AG08396 (cell line): ENCODE measurements around the gene EIF2S2.

ENCODE experiments used
- DNase-seq: peaks from one replicate; pipeline ENCODE4 v3.0.0; 2012; ENCODE audit warnings: low spot score, mixed read lengths

EIF2S2 gene

GRCh38 chr20:34122274-34122980 is 10.4 kb upstream of the EIF2S2 start:
- DNase-seq = no peak

DNA sequence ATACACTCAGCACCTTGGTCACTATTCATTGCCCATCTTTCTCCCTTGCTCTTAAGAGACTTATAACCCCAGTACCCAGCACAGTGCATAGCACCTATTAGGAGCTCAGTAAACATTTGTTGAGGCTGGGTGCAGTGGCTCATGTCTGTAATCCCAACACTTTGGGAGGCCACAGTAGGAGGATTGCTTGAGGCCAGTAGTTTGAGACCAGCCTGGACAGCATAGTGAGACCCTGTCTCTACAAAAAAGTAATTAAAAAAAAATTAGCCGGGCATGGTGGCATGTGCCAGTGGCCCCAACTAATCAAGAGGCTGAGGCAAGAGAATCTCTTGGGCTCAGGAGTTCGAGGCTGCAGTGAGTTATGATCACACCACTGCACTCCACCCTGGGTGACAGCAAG is 8.2 kb upstream of the EIF2S2 start:
- no peak for DNase-seq

GRCh38 chr20:34115232-34115631 is 3.2 kb upstream of the EIF2S2 start:
- DNase-seq = no peak

DNA sequence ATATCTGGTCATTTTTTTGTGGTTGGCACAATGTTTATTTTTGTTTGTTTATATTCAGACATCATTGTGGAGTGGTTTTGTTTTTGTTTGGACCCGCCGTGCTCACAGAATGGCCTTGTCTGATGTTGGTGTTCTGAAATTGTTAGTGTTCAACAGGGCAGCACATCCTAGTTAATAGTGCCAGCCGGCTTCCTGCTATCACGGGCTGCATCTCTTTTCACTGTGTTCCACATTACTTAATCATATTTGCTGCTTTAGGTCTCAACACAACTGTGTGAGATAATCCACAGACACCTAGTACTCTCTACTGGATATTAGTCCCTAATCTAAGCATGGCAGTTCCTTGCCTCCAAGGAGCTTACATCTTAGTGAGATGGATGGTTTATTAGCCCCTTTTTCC is 2.8 kb upstream of the EIF2S2 start:
- DNase-seq = no peak

- DNase-seq = peak; percentile 36
These were observed 608 bp upstream of the EIF2S2 start for GRCh38 chr20:34112600-34113101.

DNA sequence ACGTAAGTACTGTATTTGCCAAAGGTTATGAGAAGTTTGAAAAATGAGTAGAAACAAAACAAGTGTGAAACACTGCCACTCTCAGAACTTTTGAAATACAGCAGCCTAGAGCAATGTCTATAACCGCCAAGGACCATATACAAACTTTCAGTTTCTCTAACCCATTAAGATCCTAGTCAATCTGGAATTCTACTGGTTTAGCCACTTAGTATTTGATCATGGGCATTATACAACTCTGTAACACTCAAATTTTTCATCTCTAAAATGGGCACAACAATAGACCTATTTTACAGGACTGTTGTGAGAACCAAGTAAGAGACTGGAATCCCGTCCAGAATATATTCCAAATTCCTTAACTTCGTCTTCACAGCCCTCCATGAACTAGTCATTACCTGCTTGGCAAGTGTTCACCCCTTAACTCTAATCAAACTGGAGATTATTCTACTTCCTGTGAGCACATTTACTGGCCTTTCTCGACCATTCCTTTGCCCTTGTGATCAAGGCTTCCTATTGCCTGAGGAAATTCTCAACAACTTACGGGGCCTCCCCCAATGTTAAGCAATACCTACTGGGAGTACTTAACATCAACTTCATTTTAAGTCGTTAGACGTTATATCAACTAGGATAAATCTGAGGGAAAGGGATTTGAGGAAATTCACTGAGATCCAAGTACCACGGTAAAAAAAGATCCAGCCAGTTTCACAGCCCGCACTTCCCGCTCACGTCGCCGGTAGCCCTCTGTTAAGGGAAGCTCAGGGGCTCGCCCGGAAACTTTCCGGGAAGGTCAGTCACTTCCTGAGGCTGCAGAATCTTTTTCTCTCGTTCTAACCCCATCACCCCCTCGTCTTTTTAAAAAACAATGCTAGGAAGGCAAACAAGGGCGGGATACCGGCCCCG is 1.1 kb downstream of the EIF2S2 start:
- DNase-seq = peak; percentile 34

DNA sequence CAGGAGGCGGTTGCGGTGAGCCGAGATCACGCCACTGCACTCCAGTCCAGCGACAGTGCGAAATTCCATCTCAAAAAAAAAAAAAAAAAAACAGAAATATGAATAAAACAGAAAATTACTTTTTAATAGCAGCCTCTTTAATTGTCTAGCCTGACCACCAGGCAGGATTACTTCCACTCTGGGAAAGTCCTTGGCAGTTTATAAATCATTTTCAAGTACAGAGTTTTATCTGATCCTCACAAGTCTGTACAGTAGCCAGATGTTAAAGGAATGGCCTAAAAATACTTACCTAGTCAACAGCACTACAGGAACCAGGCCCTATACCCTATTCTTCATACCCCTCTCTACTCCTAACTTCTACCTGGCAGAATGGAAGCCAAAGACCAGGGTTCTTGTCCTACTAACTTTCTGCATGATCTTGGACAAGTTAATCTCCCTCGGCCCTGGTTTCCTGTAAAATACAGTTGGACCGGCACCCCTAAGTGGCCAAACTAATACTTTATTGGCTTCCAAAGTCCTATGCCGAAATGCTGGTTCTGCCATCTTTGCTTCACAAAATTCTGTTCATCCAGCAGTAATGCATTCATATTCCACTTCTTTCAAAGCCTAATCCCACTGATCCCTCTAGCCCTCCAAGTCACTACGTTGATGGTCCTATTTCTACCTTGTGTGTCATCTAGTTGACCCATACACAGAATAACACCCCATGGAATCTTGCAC is 1.9 kb downstream of the EIF2S2 start:
- DNase-seq = no peak

DNA sequence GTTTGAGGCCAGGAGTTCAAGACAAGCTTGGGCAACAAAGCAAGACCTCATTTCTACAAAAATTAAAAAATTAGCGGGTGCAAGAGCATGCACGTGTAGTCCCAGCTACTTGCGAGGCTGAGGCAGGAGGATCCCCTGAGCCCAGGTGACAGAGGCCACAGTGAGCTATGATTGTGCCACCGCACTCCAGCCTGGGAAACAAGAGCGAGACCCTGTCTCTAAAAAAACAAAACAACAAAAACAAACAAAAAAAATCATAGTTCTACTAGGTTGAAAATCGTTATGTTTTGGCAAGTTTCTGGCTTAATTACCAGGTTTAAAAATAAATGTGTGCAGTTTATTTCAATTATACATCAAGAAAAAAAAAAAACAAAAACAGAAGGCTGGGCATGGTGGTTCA is 2.6 kb downstream of the EIF2S2 start:
- DNase-seq = no peak

GRCh38 chr20:34108616-34109174 is 3.3 kb downstream of the EIF2S2 start:
- no peak for DNase-seq

DNA sequence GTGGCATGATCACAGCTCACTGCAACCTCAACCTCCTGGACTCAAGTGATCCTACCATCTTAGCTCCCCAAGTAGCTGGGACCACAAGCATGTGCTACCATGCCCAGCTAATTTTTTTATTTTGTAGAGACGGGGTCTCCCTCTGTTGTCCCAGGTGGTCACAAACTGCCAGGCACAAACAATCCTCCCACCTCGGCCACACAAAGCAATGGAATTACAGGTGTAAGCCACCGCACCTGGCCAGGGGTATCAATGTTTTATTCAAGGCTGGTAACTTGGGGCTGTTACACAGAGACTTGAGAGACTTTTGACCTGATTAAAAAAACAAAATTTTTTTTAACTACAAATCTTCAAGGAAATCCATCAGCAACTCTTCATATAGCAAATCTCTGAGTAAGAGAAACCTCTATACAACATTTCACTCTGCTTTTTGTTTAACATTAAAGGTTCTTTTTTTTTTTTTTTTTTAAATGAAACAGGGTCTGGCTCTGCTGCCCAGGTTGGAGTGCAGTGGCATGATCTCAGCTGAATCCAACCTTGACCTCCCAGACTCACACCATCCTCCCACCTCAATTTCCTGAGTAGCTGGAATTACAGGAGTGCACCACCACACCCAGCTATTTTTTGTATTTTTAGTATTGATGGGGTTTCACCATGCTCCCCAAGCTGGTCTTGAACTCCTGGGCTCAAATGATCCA is 5.9 kb downstream of the EIF2S2 start:
- no peak for DNase-seq

DNA sequence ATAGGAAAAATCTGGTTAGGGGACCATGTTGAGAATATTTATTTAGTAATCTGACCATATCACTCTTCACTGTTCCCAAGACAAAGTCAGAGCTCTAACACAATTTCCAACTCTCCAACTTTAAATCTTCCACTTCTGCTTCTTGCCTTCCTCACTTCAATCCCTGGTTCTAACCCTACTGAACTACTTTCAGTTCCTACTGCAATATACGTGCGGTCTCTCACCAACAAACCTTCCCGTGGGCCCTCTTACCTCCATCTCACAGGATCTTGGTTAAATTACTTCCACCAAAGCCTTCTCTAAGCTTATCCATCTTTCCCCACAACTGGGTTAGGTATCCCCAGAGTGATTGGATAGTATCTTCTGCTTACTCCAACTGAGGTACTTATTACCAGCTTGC is 8.0 kb downstream of the EIF2S2 start:
- no peak for DNase-seq

- DNase-seq = no peak
These were observed 9.7 kb downstream of the EIF2S2 start for GRCh38 chr20:34102342-34102741.

- no peak for DNase-seq
These were observed 11.5 kb downstream of the EIF2S2 start for GRCh38 chr20:34100576-34100975.

GRCh38 chr20:34099675-34100074 is 12.4 kb downstream of the EIF2S2 start:
- no peak for DNase-seq

- DNase-seq = no peak
These were observed 13.5 kb downstream of the EIF2S2 start for GRCh38 chr20:34098570-34098969.

- DNase-seq = no peak
These were observed 15.2 kb downstream of the EIF2S2 start for GRCh38 chr20:34096699-34097444.

GRCh38 chr20:34095825-34096224 is 16.2 kb downstream of the EIF2S2 start:
- no peak for DNase-seq

- DNase-seq = no peak
These were observed 18.1 kb downstream of the EIF2S2 start for GRCh38 chr20:34093895-34094294.

- DNase-seq = no peak
These were observed 20.3 kb downstream of the EIF2S2 start for GRCh38 chr20:34091637-34092200.

GRCh38 chr20:34090645-34091044 is 21.4 kb downstream of the EIF2S2 start:
- DNase-seq = no peak
